ENCODE measurements around the gene CAPG. TPM values are rescaled to one million over a fixed set of nuclear protein-coding genes. Genes with fewer than 3 reads are reported as not detected.
A peak's percentile ranks its signal among the peaks of the same experiment; 100 is the strongest.

The CAPG gene
- total RNA-seq, 6 experiments from 2014 or later = 10.7 to 49.6 (median 13.6) TPM

DNA sequence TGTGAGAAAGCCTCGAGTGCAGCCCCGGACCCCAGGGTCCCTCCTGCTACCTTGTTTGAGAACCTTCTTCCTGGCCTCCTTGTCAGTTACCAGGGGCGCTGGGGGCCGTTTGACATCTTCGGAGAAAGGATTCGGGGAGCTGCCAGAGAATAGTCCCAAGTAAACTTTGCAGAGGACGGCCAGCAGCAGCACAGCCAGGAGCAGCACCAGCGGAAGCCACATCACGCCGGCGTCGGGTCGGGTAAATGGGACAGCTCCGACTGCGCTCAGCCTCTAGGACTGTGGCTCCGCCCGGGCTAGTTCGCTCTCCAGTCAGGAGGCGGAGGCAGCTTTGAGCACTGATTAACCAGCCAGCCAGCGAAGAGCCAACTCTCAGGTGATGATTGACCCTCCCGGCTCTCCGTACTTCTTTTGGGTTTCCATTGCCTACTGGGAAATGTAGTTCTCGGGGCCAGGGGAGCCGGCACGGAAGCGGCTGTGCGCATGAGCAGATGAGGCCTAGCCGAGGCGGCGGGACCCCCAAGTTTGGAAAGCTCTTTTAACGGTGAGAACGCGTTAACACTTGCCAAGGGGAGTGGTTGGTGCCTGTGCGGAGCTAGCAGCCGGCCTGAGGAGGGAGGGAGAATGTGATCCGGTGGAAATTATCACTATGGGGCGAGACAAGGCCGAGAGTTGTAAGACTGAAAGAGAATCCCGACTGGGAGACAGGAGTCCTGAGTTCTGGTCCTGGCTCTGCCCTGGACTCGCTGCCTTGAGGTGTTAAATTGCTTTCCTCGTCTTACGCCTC is 55.7 kb downstream of the CAPG start, which contains the start of the genes ELMOD3 and RETSAT:
TSS of gene ELMOD3 (plus strand) at position 484 of the 787 bp plus-strand sequence. CDS start 2,430 bp downstream, outside the sequence.
TSS of gene RETSAT (minus strand) at position 243 of the 787 bp plus-strand sequence. CDS start at position 222, 21 bp downstream.
- peaks cover 30% of the 10 kb centered on the region for H3K36me3 Mint-ChIP-seq (ENCODE audit: low read depth)
- H3K27ac Mint-ChIP-seq = peak within 1 kb of the TSS; percentile 94

DNA sequence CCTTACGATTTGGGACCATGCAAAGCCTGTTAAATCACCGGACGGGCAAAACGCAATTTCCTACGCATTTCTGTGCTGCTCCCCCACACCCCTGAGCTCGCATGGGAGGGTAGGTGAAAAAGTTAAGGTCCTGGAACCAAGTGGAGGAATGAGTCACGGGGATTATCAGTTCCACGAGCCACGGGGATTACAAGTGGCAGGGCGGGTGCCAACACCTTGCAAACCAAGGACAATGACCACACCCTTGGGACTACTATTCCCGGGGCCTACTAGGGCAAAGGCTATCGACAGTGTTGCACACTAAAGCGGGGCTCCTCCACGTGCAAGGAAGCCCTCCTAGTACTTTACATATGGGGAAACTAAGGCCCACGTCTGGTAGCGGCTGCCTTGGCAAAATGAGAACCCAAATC is 56.3 kb downstream of the CAPG start:
- TF ChIP-seq, protein P1, sequence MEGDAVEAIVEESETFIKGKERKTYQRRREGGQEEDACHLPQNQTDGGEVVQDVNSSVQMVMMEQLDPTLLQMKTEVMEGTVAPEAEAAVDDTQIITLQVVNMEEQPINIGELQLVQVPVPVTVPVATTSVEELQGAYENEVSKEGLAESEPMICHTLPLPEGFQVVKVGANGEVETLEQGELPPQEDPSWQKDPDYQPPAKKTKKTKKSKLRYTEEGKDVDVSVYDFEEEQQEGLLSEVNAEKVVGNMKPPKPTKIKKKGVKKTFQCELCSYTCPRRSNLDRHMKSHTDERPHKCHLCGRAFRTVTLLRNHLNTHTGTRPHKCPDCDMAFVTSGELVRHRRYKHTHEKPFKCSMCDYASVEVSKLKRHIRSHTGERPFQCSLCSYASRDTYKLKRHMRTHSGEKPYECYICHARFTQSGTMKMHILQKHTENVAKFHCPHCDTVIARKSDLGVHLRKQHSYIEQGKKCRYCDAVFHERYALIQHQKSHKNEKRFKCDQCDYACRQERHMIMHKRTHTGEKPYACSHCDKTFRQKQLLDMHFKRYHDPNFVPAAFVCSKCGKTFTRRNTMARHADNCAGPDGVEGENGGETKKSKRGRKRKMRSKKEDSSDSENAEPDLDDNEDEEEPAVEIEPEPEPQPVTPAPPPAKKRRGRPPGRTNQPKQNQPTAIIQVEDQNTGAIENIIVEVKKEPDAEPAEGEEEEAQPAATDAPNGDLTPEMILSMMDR (IDR thresholded peaks at IDR 0.05) = no peak
- Mint-ChIP-seq H3K4me1 (ENCODE audit: low read depth) (peaks cover 28% of the 10 kb centered on the region), H3K4me3 (peak overlapping the region; percentile 97), H3K27me3 (ENCODE audit: insufficient read depth) (no peaks in the 10 kb centered on the region; the same call in none of the 2 replicates), H3K27ac (peak overlapping the region; percentile 94), H3K9me3 (no peaks in the 10 kb centered on the region), H3K36me3 (ENCODE audit: low read depth) (peaks cover 28% of the 10 kb centered on the region)
- DNase-seq = peak; percentile 36

More for the DNA sequence above, 55.7 kb downstream of the CAPG start, which contains the start of the genes ELMOD3 and RETSAT:
- peak; percentile 100 for DNase-seq
- Mint-ChIP-seq H3K4me1 (ENCODE audit: low read depth) (peaks cover 28% of the 10 kb centered on the region), H3K4me3 (peak within 1 kb of the TSS; percentile 97), H3K27me3 (ENCODE audit: insufficient read depth) (no peaks in the 10 kb centered on the region; the same call in none of the 2 replicates), H3K9me3 (no peaks in the 10 kb centered on the region)
- TF ChIP-seq, protein P1 (IDR thresholded peaks at IDR 0.05) = no peak

DNA sequence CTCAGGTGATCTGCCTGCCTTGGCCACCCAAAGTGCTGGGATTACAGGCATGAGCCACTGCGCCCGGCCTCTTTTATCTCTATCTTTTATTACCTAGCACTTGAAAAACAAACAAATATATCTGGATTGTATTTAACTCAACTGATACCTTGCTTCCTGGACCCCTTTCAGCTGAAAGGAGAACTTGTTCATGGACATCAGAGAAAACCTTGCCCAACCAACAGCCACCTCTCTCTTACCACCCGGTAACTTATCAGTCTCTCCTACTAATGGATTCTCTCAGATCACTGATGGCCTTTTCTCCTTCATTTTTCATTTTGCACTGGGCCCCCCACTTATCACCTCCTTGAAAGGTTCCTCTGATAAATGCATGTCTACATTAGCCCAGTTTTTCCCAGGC is 62.6 kb downstream of the CAPG start:
- Mint-ChIP-seq H3K27ac (no peak overlapping the region), H3K9me3 (no peaks in the 10 kb centered on the region), H3K4me3 (no peak overlapping the region), H3K4me1 (ENCODE audit: low read depth) (peaks cover 2% of the 10 kb centered on the region), H3K36me3 (ENCODE audit: low read depth) (peaks cover 25% of the 10 kb centered on the region), H3K27me3 (ENCODE audit: insufficient read depth) (no peaks in the 10 kb centered on the region; the same call in 1 of the 2 replicates)
- TF ChIP-seq, protein P1 (IDR thresholded peaks at IDR 0.05) = no peak
- no peak for DNase-seq

Other genes with a start within 250 kb of the CAPG start
- 100 to 1,000 TPM; 143 to 161 (median 150) TPM for gene TGOLN2, start 82.4 kb downstream of the CAPG start, total RNA-seq (2021; fragmentation: NEBNext Ultra II Directional; extraction: Animal tissue kit (Norgen Biotek cat#: 25700))
- gene RETSAT, start 55.8 kb downstream of the CAPG start, total RNA-seq (2021; fragmentation: NEBNext Ultra II Directional; extraction: Animal tissue kit (Norgen Biotek cat#: 25700)) = 10 to 100 TPM; 36.3 to 50.4 (median 39.0) TPM
- 10 to 100 TPM in 2 of 6 experiments, 1 to 10 TPM in 4; 7.0 to 10.9 (median 9.3) TPM for gene ELMOD3, start 55.6 kb downstream of the CAPG start, total RNA-seq (2021; fragmentation: NEBNext Ultra II Directional; extraction: Animal tissue kit (Norgen Biotek cat#: 25700))
- gene SH2D6, start 8.3 kb upstream of the CAPG start, total RNA-seq (2021; fragmentation: NEBNext Ultra II Directional; extraction: Animal tissue kit (Norgen Biotek cat#: 25700)) = under 1 TPM in 3 of 6 experiments, not detected in 3; 0.25 to 0.52 (median 0.37) TPM
- 100 to 1,000 TPM; 138 to 171 (median 158) TPM for gene MAT2A, start 128.8 kb upstream of the CAPG start, total RNA-seq (2021; fragmentation: NEBNext Ultra II Directional; extraction: Animal tissue kit (Norgen Biotek cat#: 25700))
- 10 to 100 TPM; 55.9 to 68.9 (median 62.4) TPM for gene GGCX, start 151.1 kb upstream of the CAPG start, total RNA-seq (2021; fragmentation: NEBNext Ultra II Directional; extraction: Animal tissue kit (Norgen Biotek cat#: 25700))
- under 1 TPM in 4 of 6 experiments, not detected in 2; 0.31 to 0.46 (median 0.35) TPM for gene VAMP8, start 167.2 kb upstream of the CAPG start, total RNA-seq (2021; fragmentation: NEBNext Ultra II Directional; extraction: Animal tissue kit (Norgen Biotek cat#: 25700))
- 10 to 100 TPM; 51.2 to 84.2 (median 71.4) TPM for gene VAMP5, start 174.1 kb upstream of the CAPG start, total RNA-seq (2021; fragmentation: NEBNext Ultra II Directional; extraction: Animal tissue kit (Norgen Biotek cat#: 25700))
- 100 to 1,000 TPM; 121 to 160 (median 146) TPM for gene RNF181, start 185.4 kb upstream of the CAPG start, total RNA-seq (2021; fragmentation: NEBNext Ultra II Directional; extraction: Animal tissue kit (Norgen Biotek cat#: 25700))
- gene TMEM150A, start 192.3 kb upstream of the CAPG start, total RNA-seq (2021; fragmentation: NEBNext Ultra II Directional; extraction: Animal tissue kit (Norgen Biotek cat#: 25700)) = 10 to 100 TPM; 10.3 to 20.4 (median 12.7) TPM
- 10 to 100 TPM; 13.7 to 17.6 (median 16.0) TPM for gene C2orf68, start 201.7 kb upstream of the CAPG start, total RNA-seq (2021; fragmentation: NEBNext Ultra II Directional; extraction: Animal tissue kit (Norgen Biotek cat#: 25700))
- gene USP39, start 205.8 kb upstream of the CAPG start, total RNA-seq (2021; fragmentation: NEBNext Ultra II Directional; extraction: Animal tissue kit (Norgen Biotek cat#: 25700)) = 10 to 100 TPM; 44.1 to 49.2 (median 47.4) TPM